OCI-LY3 (cell line): ENCODE data around the gene MARCHF3.
"Not testable (repeated sequence)": the region's sequence is repeated elsewhere in the genome, so short reads cannot be mapped to it uniquely, and the experiment has no call there.

Experiments
- EZH2phosphoT487 ChIP-seq: fragments of 200-600 bp; shearing (Covaris generic); IDR thresholded peaks from 2 replicates; pipeline ENCODE4 v1.6.1; 2018; ENCODE audit warnings: antibody characterized with exemption, mixed run types, low read depth
- TF ChIP-seq, protein P1 (sequence below): fragments of 200-600, 300-600 bp; sonication (generic); IDR thresholded peaks from 2 replicates; pipeline ENCODE4 v1.5.1; 2014; ENCODE audit warnings: antibody characterized with exemption, low read length, low read depth

DNA sequence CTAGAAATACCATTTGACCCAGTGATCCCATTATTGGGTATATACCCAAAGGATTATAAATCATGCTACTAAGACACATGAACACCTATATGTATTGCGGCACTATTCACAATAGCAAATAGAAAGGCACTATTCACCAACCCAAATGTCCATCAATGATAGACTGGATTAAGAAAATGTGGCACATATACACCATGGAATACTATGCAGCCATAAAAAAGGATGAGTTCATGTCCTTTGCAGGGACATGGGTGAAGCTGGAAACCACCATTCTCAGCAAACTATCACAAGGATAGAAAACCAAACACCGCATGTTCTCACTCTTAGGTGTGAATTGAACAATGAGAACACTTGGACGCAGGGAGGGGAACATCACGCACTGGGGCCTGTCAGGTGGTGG is 13.6 kb downstream of the MARCHF3 start:
- TF ChIP-seq, protein P1, sequence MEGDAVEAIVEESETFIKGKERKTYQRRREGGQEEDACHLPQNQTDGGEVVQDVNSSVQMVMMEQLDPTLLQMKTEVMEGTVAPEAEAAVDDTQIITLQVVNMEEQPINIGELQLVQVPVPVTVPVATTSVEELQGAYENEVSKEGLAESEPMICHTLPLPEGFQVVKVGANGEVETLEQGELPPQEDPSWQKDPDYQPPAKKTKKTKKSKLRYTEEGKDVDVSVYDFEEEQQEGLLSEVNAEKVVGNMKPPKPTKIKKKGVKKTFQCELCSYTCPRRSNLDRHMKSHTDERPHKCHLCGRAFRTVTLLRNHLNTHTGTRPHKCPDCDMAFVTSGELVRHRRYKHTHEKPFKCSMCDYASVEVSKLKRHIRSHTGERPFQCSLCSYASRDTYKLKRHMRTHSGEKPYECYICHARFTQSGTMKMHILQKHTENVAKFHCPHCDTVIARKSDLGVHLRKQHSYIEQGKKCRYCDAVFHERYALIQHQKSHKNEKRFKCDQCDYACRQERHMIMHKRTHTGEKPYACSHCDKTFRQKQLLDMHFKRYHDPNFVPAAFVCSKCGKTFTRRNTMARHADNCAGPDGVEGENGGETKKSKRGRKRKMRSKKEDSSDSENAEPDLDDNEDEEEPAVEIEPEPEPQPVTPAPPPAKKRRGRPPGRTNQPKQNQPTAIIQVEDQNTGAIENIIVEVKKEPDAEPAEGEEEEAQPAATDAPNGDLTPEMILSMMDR = not testable (repeated sequence)
- not testable (repeated sequence) for TF ChIP-seq EZH2phosphoT487
